MM.1S (cell line): ENCODE measurements around the gene ITGA11.

Source experiments
- DNase-seq: peaks from one replicate; pipeline ENCODE4 v3.0.0-alpha.2; 2015
- H2AFZ ChIP-seq: fragments of 300-600 bp; sonication (generic); 2 replicates; pipeline ENCODE4 v1.6.0; 2016; ENCODE audit warnings: antibody characterized with exemption, low read length
- H3F3A ChIP-seq: fragments of 300-600 bp; sonication (generic); 2 replicates; pipeline ENCODE4 v1.6.1; 2016; ENCODE audit warnings: mild to moderate bottlenecking, antibody characterized with exemption, low read length, moderate library complexity, mixed read lengths; ENCODE audit not compliant: insufficient read depth
- H3K27ac ChIP-seq: fragments of 300-600 bp; sonication (generic); 2 replicates; pipeline ENCODE4 v1.5.1; 2016; ENCODE audit warnings: mild to moderate bottlenecking, low read length
- H3K27me3 ChIP-seq: fragments of 300-600 bp; sonication (generic); replicated peaks from 2 replicates; pipeline ENCODE4 v1.6.0; 2016; ENCODE audit warnings: low read length; ENCODE audit not compliant: insufficient read depth
- H3K36me3 ChIP-seq: fragments of 300-600 bp; sonication (generic); replicated peaks from 2 replicates; pipeline ENCODE4 v1.6.1; 2016; ENCODE audit warnings: mild to moderate bottlenecking, low read length, mixed read lengths; ENCODE audit not compliant: insufficient read depth
- H3K4me1 ChIP-seq: fragments of 300-600 bp; sonication (generic); 2 replicates; pipeline ENCODE4 v1.6.1; 2016; ENCODE audit warnings: low read length, mixed read lengths
- H3K4me2 ChIP-seq: fragments of 300-600 bp; sonication (generic); 2 replicates; pipeline ENCODE4 v1.6.0; 2016; ENCODE audit warnings: low read depth, low read length
- H3K4me3 ChIP-seq: fragments of 300-600 bp; sonication (generic); 2 replicates; pipeline ENCODE4 v1.5.1; 2016; ENCODE audit warnings: low read length, mixed read lengths
- H3K79me2 ChIP-seq: fragments of 300-600 bp; sonication (generic); 2 replicates; pipeline ENCODE4 v1.6.1; 2016; ENCODE audit warnings: mixed run types, low read length, mixed read lengths
- H3K9ac ChIP-seq: fragments of 300-600 bp; sonication (generic); 2 replicates; pipeline ENCODE4 v1.6.1; 2016; ENCODE audit warnings: low read length, mixed read lengths
- H3K9me2 ChIP-seq: fragments of 300-600 bp; sonication (generic); replicated peaks from 2 replicates; pipeline ENCODE4 v1.6.1; 2016; ENCODE audit warnings: mild to moderate bottlenecking, low read length, mixed read lengths; ENCODE audit not compliant: insufficient read depth
- H3K9me3 ChIP-seq: fragments of 300-600 bp; sonication (generic); replicated peaks from 2 replicates; pipeline ENCODE4 v1.6.1; 2016; ENCODE audit warnings: mild to moderate bottlenecking, low read length, mixed read lengths; ENCODE audit not compliant: insufficient read depth
- H4K20me1 ChIP-seq: fragments of 300-600 bp; sonication (generic); 2 replicates; pipeline ENCODE4 v1.6.1; 2016; ENCODE audit warnings: mild to moderate bottlenecking, low read length, moderate library complexity, mixed read lengths; ENCODE audit not compliant: insufficient read depth
- CTCF ChIP-seq: fragments of 300-600 bp; sonication (generic); IDR thresholded peaks from 2 replicates; pipeline ENCODE4 v1.5.1; 2016; ENCODE audit warnings: antibody characterized with exemption, low read length, mixed read lengths
- EZH2 ChIP-seq: fragments of 300-600 bp; sonication (generic); optimal IDR thresholded peaks from 2 replicates; pipeline ENCODE3; 2017; ENCODE audit warnings: low read depth, mild to moderate bottlenecking, antibody characterized with exemption, low read length, mixed read lengths
- EZH2phosphoT487 ChIP-seq: fragments of 300-600 bp; sonication (generic); IDR thresholded peaks from 2 replicates; pipeline ENCODE4 v1.6.1; 2018; ENCODE audit warnings: antibody characterized with exemption, low read length

The ITGA11 gene

GRCh38 chr15:68362537-68363126, 69.3 kb downstream of the ITGA11 start:
- H3K9ac ChIP-seq, result no peak overlapping the region
- no peaks in the 10 kb centered on the region for H4K20me1 ChIP-seq
- TF ChIP-seq EZH2 (no peak), CTCF (no peak), EZH2phosphoT487 (no peak)
- no peaks in the 10 kb centered on the region for H3K4me1 ChIP-seq
- H3K27me3 ChIP-seq, result no peaks in the 10 kb centered on the region
- no peak for DNase-seq
- H3K27ac ChIP-seq, result no peak overlapping the region
- no peaks in the 10 kb centered on the region for H3K79me2 ChIP-seq
- H3K4me2 ChIP-seq, result no peak overlapping the region
- H3K9me2 ChIP-seq, result no peaks in the 10 kb centered on the region
- no peaks in the 10 kb centered on the region for H3K36me3 ChIP-seq
- no peaks in the 10 kb centered on the region for H3K9me3 ChIP-seq
- H2AFZ ChIP-seq, result no peak overlapping the region
- H3K4me3 ChIP-seq, result no peak overlapping the region
- no peaks in the 10 kb centered on the region for H3F3A ChIP-seq

- H2AFZ ChIP-seq, result no peak overlapping the region
- H4K20me1 ChIP-seq, result no peaks in the 10 kb centered on the region
- H3K4me2 ChIP-seq, result no peak overlapping the region
- H3K4me3 ChIP-seq, result no peak overlapping the region
- H3K9me2 ChIP-seq, result no peaks in the 10 kb centered on the region
- no peak for DNase-seq
- TF ChIP-seq CTCF, result no peak
- no peak for TF ChIP-seq EZH2
- TF ChIP-seq EZH2phosphoT487, result no peak
- no peaks in the 10 kb centered on the region for H3K27me3 ChIP-seq
- H3K27ac ChIP-seq, result no peak overlapping the region
- no peaks in the 10 kb centered on the region for H3K4me1 ChIP-seq
- no peak overlapping the region for H3K9ac ChIP-seq
- no peaks in the 10 kb centered on the region for H3F3A ChIP-seq
- no peaks in the 10 kb centered on the region for H3K9me3 ChIP-seq
- H3K79me2 ChIP-seq, result no peaks in the 10 kb centered on the region
- H3K36me3 ChIP-seq, result no peaks in the 10 kb centered on the region
These were observed 71.2 kb downstream of the ITGA11 start for GRCh38 chr15:68360721-68361120.

- DNase-seq, result no peak
- Histone ChIP-seq H3K36me3 (no peaks in the 10 kb centered on the region), H2AFZ (no peak overlapping the region), H3K27ac (no peak overlapping the region), H3K4me2 (no peak overlapping the region), H3K9me3 (no peaks in the 10 kb centered on the region), H3K4me1 (no peaks in the 10 kb centered on the region), H3F3A (no peaks in the 10 kb centered on the region), H3K27me3 (no peaks in the 10 kb centered on the region), H3K9me2 (no peaks in the 10 kb centered on the region), H3K79me2 (no peaks in the 10 kb centered on the region), H3K4me3 (no peak overlapping the region), H4K20me1 (no peaks in the 10 kb centered on the region), H3K9ac (no peak overlapping the region)
- TF ChIP-seq EZH2 (no peak), CTCF (no peak), EZH2phosphoT487 (no peak)
These were observed 75.2 kb downstream of the ITGA11 start for GRCh38 chr15:68356778-68357177.
